H1 (cell line): ENCODE results near the gene NACA. TPM values are rescaled to one million over a fixed set of nuclear protein-coding genes. Genes with fewer than 3 reads are reported as not detected.

Experiments used
- CTCF ChIA-PET: fragments of 300-600 bp; sonication (Branson Sonifier 250); formaldehyde crosslinking; loops from one replicate; lab custom pipeline; 2021; ENCODE audit not compliant: partially characterized antibody; lab: Charles Lee
- POLR2A ChIA-PET: fragments of 300-600 bp; sonication (Branson Sonifier 250); formaldehyde crosslinking; loops from one replicate; lab custom pipeline; 2021; ENCODE audit warnings: inconsistent platforms; ENCODE audit not compliant: partially characterized antibody; lab: Charles Lee
- DNase-seq, 2 experiments: peaks; one replicate each; pipeline versions ENCODE4 v3.0.0 to v3.0.0-alpha.2; 2010 to 2022; ENCODE audit warnings: low spot score in 2 of 2, low read depth in 1 of 2, mixed read lengths in 1 of 2
- FAIRE-seq: peaks from 2 replicates; lab custom pipeline; 2011; peaks lifted over from hg19 to GRCh38; lab: Jason Lieb, UNC
- H2AFZ ChIP-seq: 2 replicates; pipeline ENCODE4 v1.8.1; 2012; ENCODE audit warnings: low read length, inconsistent platforms
- H2AK5ac ChIP-seq: 2 replicates; pipeline ENCODE4 v1.6.1; 2013; ENCODE audit warnings: low read depth, low read length
- H2BK120ac ChIP-seq: replicated peaks from 2 replicates; pipeline ENCODE3; 2013; ENCODE audit warnings: low read depth, low read length, inconsistent platforms
- H2BK12ac ChIP-seq: 2 replicates; pipeline ENCODE4 v1.6.1; 2013; ENCODE audit warnings: low read depth, low read length
- H2BK15ac ChIP-seq: 2 replicates; pipeline ENCODE4 v1.6.1; 2013; ENCODE audit warnings: low read length
- H2BK20ac ChIP-seq: 2 replicates; pipeline ENCODE4 v1.6.1; 2013; ENCODE audit warnings: low read length
- H2BK5ac ChIP-seq: 2 replicates; pipeline ENCODE4 v1.6.1; 2013; ENCODE audit warnings: low read depth, low read length
- H3K14ac ChIP-seq: 2 replicates; pipeline ENCODE4 v1.6.1; 2013; ENCODE audit warnings: inconsistent platforms; ENCODE audit not compliant: insufficient read length
- H3K18ac ChIP-seq: 2 replicates; pipeline ENCODE4 v1.6.1; 2013; ENCODE audit warnings: low read length; ENCODE audit errors: extremely low read depth
- H3K23ac ChIP-seq: 2 replicates; pipeline ENCODE4 v1.6.1; 2013; ENCODE audit warnings: inconsistent platforms; ENCODE audit not compliant: insufficient read length
- H3K23me2 ChIP-seq: 2 replicates; pipeline ENCODE4 v1.6.1; 2013; ENCODE audit warnings: low read depth, low read length
- H3K27ac ChIP-seq: 2 replicates; pipeline ENCODE4 v1.6.1; 2011; ENCODE audit warnings: low read depth, low read length, inconsistent platforms
- H3K27me3 ChIP-seq, 4 experiments: replicated peaks in 1 of 4; 1 replicate in 1 of 4; 2 replicates in 3 of 4; pipeline versions ENCODE4 v1.6.1 to v1.8.1; 2011 to 2013; ENCODE audit warnings: low read length in 3 of 4, mild to moderate bottlenecking in 3 of 4, inconsistent platforms in 2 of 4, mixed read lengths in 2 of 4, moderate library complexity in 1 of 4; ENCODE audit not compliant: control insufficient read depth in 3 of 4, insufficient read depth in 3 of 4; ENCODE audit errors: extremely low read depth in 1 of 4
- H3K36me3 ChIP-seq, 4 experiments: 2 replicates each; pipeline versions ENCODE4 v1.6.1 to v1.8.1; 2011 to 2013; ENCODE audit warnings: mild to moderate bottlenecking in 4 of 4, low read length in 3 of 4, moderate library complexity in 2 of 4, control low read depth in 1 of 4, inconsistent platforms in 1 of 4; ENCODE audit not compliant: insufficient read depth in 4 of 4, control insufficient read depth in 2 of 4
- H3K4ac ChIP-seq: replicated peaks from 2 replicates; pipeline ENCODE3; 2013; ENCODE audit warnings: low read length, low read depth, mixed read lengths, inconsistent platforms; ENCODE audit not compliant: insufficient read length
- H3K4me1 ChIP-seq, 4 experiments: replicated peaks in 1 of 4; 1 replicate in 1 of 4; 2 replicates in 3 of 4; pipeline versions ENCODE4 v1.6.1 to v1.8.1; 2011 to 2013; ENCODE audit warnings: low read length in 3 of 4, inconsistent platforms in 2 of 4, mixed read lengths in 1 of 4; ENCODE audit not compliant: insufficient read depth in 4 of 4, control insufficient read depth in 3 of 4
- H3K4me2 ChIP-seq, 2 experiments: 2 replicates each; pipeline versions ENCODE4 v1.6.1 to v1.8.1; 2011 to 2013; ENCODE audit warnings: low read depth in 2 of 2, low read length in 2 of 2, control low read depth in 1 of 2, inconsistent platforms in 1 of 2, mild to moderate bottlenecking in 1 of 2; ENCODE audit not compliant: insufficient read depth in 1 of 2
- H3K4me3 ChIP-seq, 4 experiments: fragments of 200-600, 300-600 bp in 1 of 4; sonication (generic), shearing (Covaris generic), sonication (Bioruptor Twin) in 1 of 4; 2 replicates each; pipeline versions ENCODE4 v1.5.1 to v1.8.1; 2011 to 2016; ENCODE audit warnings: low read length in 4 of 4, low read depth in 3 of 4, control low read depth in 2 of 4, inconsistent platforms in 2 of 4, mild to moderate bottlenecking in 2 of 4, mixed read lengths in 1 of 4, moderate library complexity in 1 of 4; ENCODE audit not compliant: insufficient read depth in 2 of 4; ENCODE audit errors: extremely low read depth in 1 of 4
- H3K56ac ChIP-seq: replicated peaks from 2 replicates; pipeline ENCODE3; 2013; ENCODE audit warnings: low read depth, mild to moderate bottlenecking, mixed read lengths, low read length, inconsistent platforms; ENCODE audit not compliant: insufficient read length
- H3K79me1 ChIP-seq: 2 replicates; pipeline ENCODE4 v1.6.1; 2013; ENCODE audit warnings: low read depth, low read length, control low read depth
- H3K79me2 ChIP-seq, 2 experiments: 2 replicates each; pipeline versions ENCODE4 v1.6.1 to v1.8.1; 2012 to 2013; ENCODE audit warnings: low read length in 2 of 2, mild to moderate bottlenecking in 2 of 2, inconsistent platforms in 1 of 2; ENCODE audit not compliant: insufficient read depth in 2 of 2, control insufficient read depth in 1 of 2
- H3K9ac ChIP-seq, 4 experiments: replicated peaks in 1 of 4; 1 replicate in 1 of 4; 2 replicates in 3 of 4; pipeline versions ENCODE4 v1.6.1 to v1.8.1; 2011 to 2013; ENCODE audit warnings: low read depth in 3 of 4, low read length in 3 of 4, control low read depth in 2 of 4, mild to moderate bottlenecking in 2 of 4, moderate library complexity in 2 of 4, inconsistent platforms in 1 of 4; ENCODE audit errors: extremely low read depth in 1 of 4
- H3K9me3 ChIP-seq, 2 experiments: 2 replicates each; pipeline versions ENCODE4 v1.6.1 to v1.8.1; 2012 to 2013; ENCODE audit warnings: mild to moderate bottlenecking in 2 of 2, moderate library complexity in 2 of 2, control low read depth in 1 of 2, inconsistent platforms in 1 of 2, low read depth in 1 of 2, low read length in 1 of 2, mixed read lengths in 1 of 2; ENCODE audit not compliant: insufficient read depth in 2 of 2
- H4K20me1 ChIP-seq, 2 experiments: replicated peaks in 1 of 2; 2 replicates each; pipeline versions ENCODE3 to v1.8.1; 2011 to 2013; ENCODE audit warnings: inconsistent platforms in 2 of 2, low read length in 2 of 2, mild to moderate bottlenecking in 1 of 2; ENCODE audit not compliant: insufficient read depth in 2 of 2, control insufficient read depth in 1 of 2
- H4K5ac ChIP-seq: 2 replicates; pipeline ENCODE4 v1.6.1; 2013; ENCODE audit warnings: low read length, low read depth, mixed read lengths, inconsistent platforms; ENCODE audit not compliant: insufficient read length
- H4K8ac ChIP-seq: 2 replicates; pipeline ENCODE4 v1.8.0; 2013; ENCODE audit warnings: mild to moderate bottlenecking, moderate library complexity, low read length, inconsistent platforms; ENCODE audit not compliant: insufficient read depth; ENCODE audit errors: extremely low read depth
- H4K91ac ChIP-seq: replicated peaks from 2 replicates; pipeline ENCODE3; 2013; ENCODE audit warnings: low read length, mixed read lengths, inconsistent platforms; ENCODE audit not compliant: insufficient read length
- KDM1A ChIP-seq: fragments of 200-600, 300-600 bp; sonication (generic); IDR thresholded peaks from 2 replicates; pipeline ENCODE4 v1.7.1; 2016; ENCODE audit warnings: mild to moderate bottlenecking, low read length, borderline replicate concordance
- POLR2AphosphoS5 ChIP-seq: IDR thresholded peaks from 2 replicates; pipeline ENCODE4 v1.6.1; 2011; ENCODE audit warnings: low read depth, low read length
- SIN3A ChIP-seq, 2 experiments: IDR thresholded peaks in 1 of 2; conservative IDR thresholded peaks in 1 of 2; 2 replicates each; pipeline ENCODE4 v1.6.1; 2011 to 2012; ENCODE audit warnings: low read length in 2 of 2, improper control_type of control experiment in 1 of 2, low read depth in 1 of 2, mild to moderate bottlenecking in 1 of 2
- WGBS, 2 experiments: shearing (Covaris generic) in 1 of 2; methylation state at CpG; one replicate each; pipeline versions ENCODE4 v1.1.6 to v1.1.7; 2013 to 2015; ENCODE audit warnings: low lambda C conversion rate in 2 of 2, mixed read lengths in 2 of 2, inconsistent platforms in 1 of 2, low coverage in 1 of 2, missing lambda C conversion rate in 1 of 2; ENCODE audit not compliant: insufficient replicate concordance in 2 of 2, insufficient coverage in 1 of 2, insufficient read length in 1 of 2; ENCODE audit errors: extremely low coverage in 1 of 2, missing lambda C conversion rate in 1 of 2; 5-methylcytosine and 5-hydroxymethylcytosine counted together
- polyA plus RNA-seq, 7 experiments: library from polyadenylated mRNA; depleted of rRNA in 3 of 7; stranded (reverse) in 5 of 7; unstranded in 2 of 7; fragments of >200 nt in 5 of 7; fragments of 200-250 nt in 2 of 7; gene quantifications; 1 replicate in 5 of 7; 2 replicates in 1 of 7; 4 replicates in 1 of 7; pipeline versions ENCODE4 v1.2.1 to v1.2.3, GENCODE V29; 2011 to 2013; ENCODE audit warnings: missing spikeins in 2 of 7, mixed read lengths in 2 of 7
- total RNA-seq: library from RNA; stranded (reverse); fragmentation: NEBNext Ultra II Directional; extraction: Animal tissue kit (Norgen Biotek cat#: 25700); gene quantifications from 2 replicates; pipeline ENCODE4 v1.2.1, GENCODE V29; 2021

Gene NACA
- total and polyA plus RNA-seq, 2 of the 8 experiments (the other 6 are each of a cell fraction or from before 2014, with no cell fraction given): 511 to 1,063 TPM

DNA sequence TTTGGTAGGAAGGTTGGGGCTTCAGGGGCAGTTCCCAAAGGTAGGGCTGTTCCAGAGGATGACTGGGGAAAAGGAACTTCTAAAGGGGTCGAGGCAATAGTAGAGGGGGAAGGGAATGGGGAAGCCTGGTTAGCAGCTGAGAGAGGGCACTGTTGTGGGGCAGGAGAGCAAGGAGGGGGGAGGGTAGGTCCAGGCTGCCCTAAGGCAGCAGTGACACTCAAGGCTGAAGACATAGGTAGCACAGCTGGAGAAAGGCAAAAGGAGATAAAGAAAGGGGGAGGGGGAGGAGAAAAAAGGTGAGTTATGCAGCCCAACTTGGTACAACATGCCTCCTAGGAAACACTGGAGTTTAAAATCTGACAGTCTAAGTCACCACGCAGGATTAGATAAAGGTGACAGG is 3.9 kb downstream of the NACA start:
- WGBS, 2 experiments: 73% methylated on average over 2 of the region's 2 CpGs; no CpG with 5 or more reads in 1 of the 2 experiments
- FAIRE-seq: no peak
- POLR2A ChIA-PET: interaction anchor here (0.9 to 52.4 kb wide), 6 partner anchors 16 to 92 kb away, joined by 3 to 1406 read pairs (median 6); partner anchors contain the start of genes BAZ2A, NACA, PRIM1 and PTGES3

More for the DNA sequence above, 3.9 kb downstream of the NACA start:
- H3K18ac ChIP-seq: no peak overlapping the region
- no peak overlapping the region for H3K4ac ChIP-seq
- peaks cover 37 to 41% of the 10 kb centered on the region in 2 experiments for H4K20me1 ChIP-seq
- no peak overlapping the region for H2BK20ac ChIP-seq
- H3K4me2 ChIP-seq: peak overlapping the region; percentile 74 to 96
- peaks cover 25% of the 10 kb centered on the region for H3K79me1 ChIP-seq
- no peak overlapping the region for H2BK12ac ChIP-seq
- H4K91ac ChIP-seq: no peak overlapping the region
- H2BK15ac ChIP-seq: no peak overlapping the region
- no peak overlapping the region for H3K56ac ChIP-seq
- H3K23me2 ChIP-seq: no peaks in the 10 kb centered on the region; the same call in none of the 2 replicates
- no peaks in the 10 kb centered on the region for H3K27me3 ChIP-seq
- no peak overlapping the region; a peak in 1 of 7 replicates for H3K9ac ChIP-seq
- H4K5ac ChIP-seq: no peak overlapping the region
- peak overlapping the region in 3 of 4 experiments; percentile 9 to 75 (median 14); a peak in 4 of 8 replicates for H3K4me3 ChIP-seq
- no peak overlapping the region for H3K27ac ChIP-seq
- 0 out of 4 replicates have a peak, but pooled peaks of 1 of the 2 experiments have one; percentile 22 for TF ChIP-seq SIN3A (conservative IDR thresholded peaks at IDR 0.05 in 1 of 2, IDR thresholded peaks at IDR 0.05 in 1 of 2; ENCODE audit: low read depth in 1 of 2, low read length in 2 of 2)
- peak; percentile 42 for TF ChIP-seq POLR2AphosphoS5
- TF ChIP-seq KDM1A: no peak; the same call in 1 of the 2 replicates
- no peak overlapping the region for H2AFZ ChIP-seq
- no peak overlapping the region for H4K8ac ChIP-seq
- peak overlapping the region; percentile 13; the same call in 1 of the 2 replicates for H2BK5ac ChIP-seq
- no peaks in the 10 kb centered on the region for H3K9me3 ChIP-seq
- CTCF ChIA-PET: interaction anchor here (0.6 to 1.4 kb wide), 3 partner anchors 9 to 369 kb away, joined by 3 to 4 read pairs (median 3); no protein-coding TSS in a partner anchor
- H3K23ac ChIP-seq: no peak overlapping the region
- no peak overlapping the region for H2AK5ac ChIP-seq
- H3K36me3 ChIP-seq: peaks cover 5 to 55% (median 24%) of the 10 kb centered on the region in 4 experiments; a peak in 5 of 8 replicates
- no peak overlapping the region for H2BK120ac ChIP-seq
- no peak for DNase-seq
- H3K4me1 ChIP-seq: peaks cover 13 to 38% (median 23%) of the 10 kb centered on the region in 4 experiments
- peaks cover 51 to 79% of the 10 kb centered on the region in 2 experiments for H3K79me2 ChIP-seq
- no peak overlapping the region for H3K14ac ChIP-seq
